HG03558 (cell line): ENCODE measurements around the gene KCTD21.

Experiments used
- ATAC-seq: cut with Tn5 transposase; IDR thresholded peaks from one replicate; pipeline ENCODE4 v1.9.1; 2021; ENCODE audit warnings: moderate number of reproducible peaks; ENCODE audit not compliant: unreplicated experiment; ENCODE audit errors: extremely low read depth

Gene KCTD21

DNA sequence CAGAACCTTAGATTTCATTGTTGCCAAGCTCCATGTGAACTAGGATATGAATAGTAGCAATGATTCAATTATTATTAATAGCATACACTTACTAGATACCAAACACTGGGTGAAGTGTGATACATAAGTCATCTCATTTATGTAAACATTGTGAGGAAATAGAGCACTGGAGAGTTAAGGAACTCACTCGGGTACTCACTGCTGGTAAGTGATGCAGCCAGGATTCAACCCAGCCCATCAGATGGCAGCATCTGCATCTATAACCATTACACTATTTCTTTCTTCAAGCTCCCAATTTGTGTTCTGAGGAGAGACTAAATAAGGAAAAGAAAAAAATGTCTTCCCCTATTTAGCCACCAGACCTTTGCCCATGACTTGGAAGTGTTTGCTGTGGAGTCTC is 38.8 kb downstream of the KCTD21 start:
- no peak for ATAC-seq

DNA sequence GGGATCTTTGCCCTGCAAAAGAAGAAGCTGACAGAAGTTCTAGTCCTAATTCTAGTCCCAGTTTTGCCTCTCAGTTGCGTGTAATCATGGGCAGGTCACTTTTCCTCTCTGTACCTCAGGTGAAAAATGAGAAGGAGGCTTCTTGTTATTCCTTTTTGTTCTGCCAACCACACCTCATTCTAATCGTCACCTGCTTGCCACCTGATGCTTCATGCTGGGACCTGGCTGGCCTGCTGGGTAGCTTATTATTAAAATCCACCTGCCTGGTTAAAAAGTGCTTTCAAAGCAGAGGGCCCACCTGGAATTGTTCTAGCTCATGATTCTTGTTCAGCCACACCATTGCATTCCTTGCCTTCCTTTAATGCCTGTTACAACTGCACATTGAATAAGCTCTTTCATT is 40.6 kb downstream of the KCTD21 start:
- ATAC-seq = no peak

DNA sequence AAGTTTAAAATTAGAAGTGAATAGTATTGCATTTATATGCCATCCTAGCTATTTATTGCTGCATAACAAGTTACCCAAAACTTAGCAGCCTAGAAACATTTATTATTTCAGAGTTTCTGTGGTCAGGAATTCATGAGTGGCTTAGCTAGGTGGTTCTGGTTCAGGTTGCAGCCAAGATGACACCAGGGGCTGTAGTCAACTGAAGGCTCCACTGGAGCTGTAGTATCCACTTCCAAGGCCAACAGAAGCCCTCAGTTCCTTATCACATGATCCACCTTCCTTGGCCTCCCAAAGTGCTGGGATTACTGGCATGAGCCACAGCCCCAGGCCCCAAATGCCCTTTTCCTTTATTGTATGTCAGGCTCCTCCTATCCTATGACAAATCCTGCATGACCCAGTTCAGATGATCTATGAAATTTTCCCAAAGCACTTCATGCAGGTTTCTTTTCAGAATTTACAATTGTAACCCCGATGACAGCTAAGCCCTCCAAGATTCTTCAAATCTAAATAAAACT is 42.9 kb downstream of the KCTD21 start:
- no peak for ATAC-seq

DNA sequence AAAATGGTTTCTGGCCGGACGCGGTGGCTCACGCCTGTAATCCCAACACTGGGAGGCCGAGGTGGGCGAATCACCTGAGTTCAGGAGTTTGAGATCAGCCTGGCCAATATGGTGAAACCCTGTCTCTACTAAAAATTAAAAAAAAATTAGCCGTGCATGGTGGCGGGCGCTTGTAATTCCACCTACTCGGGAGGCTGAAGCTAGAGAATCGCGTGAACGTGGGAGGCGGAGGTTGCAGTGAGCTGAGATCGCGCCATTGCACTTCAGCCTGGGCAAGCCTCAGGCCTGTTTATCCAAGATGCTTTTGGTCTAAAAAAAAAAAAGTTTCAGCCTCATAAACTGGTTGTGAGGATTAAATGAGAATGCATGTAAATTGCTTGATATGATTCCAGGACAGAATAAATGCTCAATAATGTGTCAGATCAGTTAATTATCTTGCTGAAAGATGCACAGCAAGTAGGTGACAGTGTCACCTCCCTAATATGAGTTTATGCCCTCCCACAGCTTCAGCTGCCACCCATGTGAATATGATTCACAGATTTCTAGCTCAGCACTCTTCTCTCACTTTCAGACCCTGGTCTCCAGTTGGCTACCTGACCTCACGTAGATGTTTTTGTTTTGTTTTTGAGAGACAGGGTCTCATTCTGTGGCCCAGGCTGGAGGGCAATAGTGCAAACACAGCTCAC is 47.9 kb downstream of the KCTD21 start:
- no peak for ATAC-seq

DNA sequence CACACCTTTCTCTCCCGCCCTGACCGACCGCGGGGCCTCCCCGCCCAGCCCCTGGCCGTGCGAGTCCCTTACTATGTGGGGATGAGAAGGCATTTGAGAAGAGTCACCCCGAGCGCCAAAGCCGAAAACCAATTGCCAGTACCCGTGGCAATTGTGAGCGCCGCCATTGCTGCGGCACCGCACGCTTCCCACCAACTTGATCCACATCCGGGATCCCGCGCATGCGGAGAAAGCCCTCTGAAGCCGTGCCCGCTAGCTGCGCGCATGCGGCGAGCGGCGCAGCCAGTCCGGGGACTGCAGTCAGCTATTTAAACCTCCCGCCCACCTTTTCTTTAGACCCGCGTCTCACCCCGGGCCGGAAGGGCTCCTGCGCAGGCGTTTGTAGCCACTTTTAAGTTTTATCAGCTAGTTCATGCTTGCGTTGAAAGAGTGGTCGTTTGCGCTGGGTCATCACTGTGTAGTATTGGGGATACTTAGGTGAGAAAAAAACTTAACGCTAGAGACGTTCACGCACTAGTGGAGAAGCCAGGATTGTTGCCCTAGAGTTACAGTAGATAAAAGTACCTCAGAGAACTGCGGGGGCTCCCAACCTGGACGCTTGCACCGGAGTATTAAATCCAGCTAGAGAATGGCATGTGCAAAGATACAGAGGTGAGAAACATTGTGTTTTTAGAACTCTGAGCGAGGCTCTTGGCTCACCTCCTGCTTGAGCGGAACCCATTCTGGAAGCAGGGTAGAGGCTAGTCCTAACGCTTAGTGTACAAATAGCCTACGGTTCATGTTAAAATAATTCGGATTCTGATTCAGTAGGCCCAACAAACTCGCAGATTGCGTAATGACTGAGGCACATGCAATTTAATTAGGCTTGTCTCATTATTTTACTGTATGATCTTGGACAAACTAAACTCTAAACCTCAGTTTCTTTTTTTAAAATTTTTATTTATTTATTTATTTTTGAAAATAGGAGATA is 48.7 kb downstream of the KCTD21 start, which contains the start of gene ALG8:
Gene ALG8 (minus strand): TSS at position 205 of the 970 bp plus-strand sequence. CDS start 38 bp downstream, at position 167.
- peak; percentile 80 for ATAC-seq

DNA sequence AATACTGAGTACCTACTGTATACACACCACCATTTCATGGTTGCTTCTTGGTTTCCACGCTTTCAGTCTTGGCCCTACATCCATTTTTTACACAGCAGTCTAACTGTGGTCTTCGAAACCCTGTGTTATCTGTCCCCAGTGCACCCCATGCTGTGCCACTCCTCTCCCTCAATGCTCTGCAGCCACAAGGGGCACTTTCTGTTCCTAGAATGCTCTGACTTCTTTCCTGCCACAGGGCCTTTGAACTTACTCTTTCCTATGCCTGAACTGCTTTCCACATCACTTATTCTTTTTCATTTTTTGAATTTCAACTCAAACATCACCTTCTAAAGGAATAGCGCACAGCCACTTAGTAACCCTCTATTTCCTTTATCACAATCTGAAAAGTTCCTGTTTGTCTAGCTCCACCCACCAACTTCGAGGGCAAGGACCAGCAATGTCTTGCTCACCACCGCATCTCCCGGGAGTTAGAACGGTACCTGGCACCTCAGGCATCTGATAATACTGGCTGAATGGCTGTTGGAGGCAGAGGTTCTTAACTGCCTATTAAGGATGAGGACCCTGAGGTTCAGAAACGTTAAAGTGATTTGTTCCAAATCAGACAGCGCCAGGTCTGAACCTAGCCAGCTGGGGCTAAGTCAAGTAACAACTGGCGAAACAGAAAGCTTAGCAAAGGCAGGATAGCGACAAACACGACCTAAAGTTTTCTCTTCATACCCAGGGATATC is 49.6 kb downstream of the KCTD21 start:
- no peak for ATAC-seq

DNA sequence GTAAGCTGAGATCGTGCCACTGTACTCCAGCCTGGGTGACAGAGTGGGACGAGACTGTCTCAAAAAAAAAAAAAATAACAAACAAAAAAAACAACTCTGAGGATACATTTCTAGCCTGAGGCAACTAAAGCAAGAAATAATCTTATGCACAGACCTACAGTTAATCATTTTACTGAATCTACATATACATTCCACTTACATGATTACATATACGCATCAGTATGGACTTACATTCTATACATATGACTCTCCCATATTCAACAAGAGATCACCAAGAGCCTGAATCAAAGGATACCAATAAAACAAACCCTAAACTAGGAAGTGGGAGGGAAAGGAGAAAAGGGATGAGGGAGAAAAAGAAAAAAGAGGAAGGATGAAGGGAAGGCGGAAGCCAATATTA is 50.1 kb downstream of the KCTD21 start:
- no peak for ATAC-seq

DNA sequence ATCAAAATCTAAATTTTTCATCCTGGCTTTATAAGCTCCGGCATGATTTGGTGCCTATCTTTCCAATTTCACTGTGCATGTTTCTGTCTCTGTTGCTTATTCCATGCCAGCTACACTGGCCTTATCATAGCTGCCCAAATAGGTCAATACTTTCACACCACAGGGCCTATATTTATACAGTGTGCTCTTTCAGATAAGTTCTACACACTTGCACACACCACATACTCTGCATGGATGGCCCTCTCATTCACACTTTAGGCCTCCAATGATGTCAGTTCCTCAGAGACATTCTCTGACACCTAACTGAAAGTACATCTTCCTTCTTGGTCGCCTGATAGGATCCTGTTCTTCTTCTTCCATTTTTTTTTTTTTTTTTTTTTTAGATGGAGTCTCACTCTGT is 56.0 kb downstream of the KCTD21 start:
- ATAC-seq = no peak

DNA sequence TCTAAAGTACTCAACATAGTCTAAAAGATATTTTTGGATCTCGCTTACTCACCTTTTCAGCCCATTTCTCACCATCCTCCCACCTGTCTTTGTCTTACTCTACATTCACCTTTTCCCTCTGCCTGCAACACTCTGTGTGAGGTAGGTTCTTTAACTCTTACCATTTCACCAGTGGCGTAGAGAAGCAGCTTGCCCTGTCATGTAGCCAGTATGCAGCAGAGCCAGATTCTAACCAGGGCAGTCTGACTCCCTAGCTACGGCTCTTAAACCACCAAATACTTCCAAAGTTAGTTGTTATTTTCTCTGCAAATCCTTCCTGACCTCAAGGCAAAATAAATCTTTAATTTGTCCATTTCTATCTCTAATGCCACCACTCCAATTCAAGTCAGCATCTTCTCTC is 56.5 kb downstream of the KCTD21 start:
- no peak for ATAC-seq

DNA sequence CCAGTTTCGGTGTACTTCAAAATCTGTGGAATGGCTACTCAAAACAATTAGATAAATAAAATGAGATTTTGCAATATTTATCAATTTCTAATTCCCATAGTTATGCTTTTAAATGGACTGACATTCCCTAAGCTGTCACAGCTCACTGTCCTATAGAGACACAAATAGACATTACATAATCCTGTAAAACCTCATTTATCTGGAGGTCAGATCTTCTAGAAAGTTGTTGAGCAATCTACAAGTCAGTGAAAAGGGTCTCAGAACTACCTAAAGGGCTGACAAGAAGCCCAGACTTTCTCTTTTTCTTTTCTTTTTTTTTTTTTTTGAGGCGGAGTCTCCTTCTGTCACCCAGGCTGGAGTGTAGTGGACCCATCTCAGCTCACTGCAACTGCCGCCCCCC is 61.0 kb downstream of the KCTD21 start:
- no peak for ATAC-seq
